Measurements from ENCODE around the gene DENND1A.
"Not testable (repeated sequence)": the region's sequence is repeated elsewhere in the genome, so short reads cannot be mapped to it uniquely, and the experiment has no call there.

DNA sequence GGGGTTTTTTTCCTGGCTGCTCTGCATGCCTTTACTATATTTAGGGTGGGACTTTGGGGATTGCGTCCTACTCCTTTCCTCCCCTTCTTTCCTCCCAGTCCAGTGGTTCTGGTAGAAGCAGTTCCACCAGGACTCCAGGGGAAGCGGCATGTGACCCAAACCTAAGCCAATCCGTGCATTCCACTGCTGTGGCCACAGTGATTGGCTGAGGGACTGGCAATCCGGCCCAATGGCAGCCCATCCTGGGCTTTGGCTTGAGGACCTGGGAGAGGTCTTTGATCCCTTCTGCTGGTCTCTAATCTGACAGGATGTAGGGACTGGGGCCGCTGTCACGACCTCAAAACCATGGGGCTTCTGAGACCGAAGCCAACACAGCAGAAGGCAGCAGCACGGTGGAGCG is 46.7 kb upstream of the DENND1A start:
- not testable (repeated sequence) for TF ChIP-seq ZNF384 (IDR thresholded peaks at IDR 0.05); BHLHE40 (IDR thresholded peaks at IDR 0.05; ENCODE audit: borderline replicate concordance); SP1 (IDR thresholded peaks at IDR 0.05); SUZ12 (IDR thresholded peaks at IDR 0.05); FOXK2 (IDR thresholded peaks at IDR 0.05); ELF4 (IDR thresholded peaks at IDR 0.05); NFRKB (IDR thresholded peaks at IDR 0.05); ARNT (IDR thresholded peaks at IDR 0.05); FOXA1 (IDR thresholded peaks at IDR 0.05); FOXM1 (IDR thresholded peaks at IDR 0.05; ENCODE audit: borderline replicate concordance)
- TF ChIP-seq, protein P1, sequence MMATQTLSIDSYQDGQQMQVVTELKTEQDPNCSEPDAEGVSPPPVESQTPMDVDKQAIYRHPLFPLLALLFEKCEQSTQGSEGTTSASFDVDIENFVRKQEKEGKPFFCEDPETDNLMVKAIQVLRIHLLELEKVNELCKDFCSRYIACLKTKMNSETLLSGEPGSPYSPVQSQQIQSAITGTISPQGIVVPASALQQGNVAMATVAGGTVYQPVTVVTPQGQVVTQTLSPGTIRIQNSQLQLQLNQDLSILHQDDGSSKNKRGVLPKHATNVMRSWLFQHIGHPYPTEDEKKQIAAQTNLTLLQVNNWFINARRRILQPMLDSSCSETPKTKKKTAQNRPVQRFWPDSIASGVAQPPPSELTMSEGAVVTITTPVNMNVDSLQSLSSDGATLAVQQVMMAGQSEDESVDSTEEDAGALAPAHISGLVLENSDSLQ (IDR thresholded peaks at IDR 0.05): not testable (repeated sequence)

All from HEK293T (cell line).